WTC11 (cell line): ENCODE data around the gene ESYT3. TPM values are rescaled to one million over a fixed set of nuclear protein-coding genes. Genes with fewer than 3 reads are reported as not detected.

Experiments used
- ATAC-seq: fragments of 200-7000 bp; cut with Tn5 transposase; 2 replicates; pipeline ENCODE4 v1.10.0; 2021; ENCODE audit warnings: mild to moderate bottlenecking, moderate library complexity
- CTCF ChIA-PET: fragments of 300-600 bp; sonication (Branson Sonifier 250); formaldehyde crosslinking; loops from one replicate; lab custom pipeline; 2021; ENCODE audit warnings: antibody characterized with exemption; lab: Charles Lee
- POLR2A ChIA-PET: fragments of 350-600 bp; sonication (Branson Sonifier 250); formaldehyde crosslinking; loops from one replicate; lab custom pipeline; 2021; ENCODE audit warnings: antibody characterized with exemption; lab: Charles Lee
- DNase-seq: peaks from one replicate; pipeline ENCODE4 v3.0.0; 2021; ENCODE audit warnings: low spot score
- H3K27ac Mint-ChIP-seq: 2 replicates; pipeline ENCODE4 v1.8.0; 2021; ENCODE audit warnings: mixed read lengths
- H3K27me3 Mint-ChIP-seq: 2 replicates; pipeline ENCODE4 v1.8.0; 2021; ENCODE audit warnings: low read depth, mild to moderate bottlenecking, moderate library complexity, mixed read lengths
- H3K36me3 Mint-ChIP-seq: 2 replicates; pipeline ENCODE4 v1.8.0; 2021; ENCODE audit warnings: mixed read lengths
- H3K4me1 Mint-ChIP-seq: 2 replicates; pipeline ENCODE4 v1.8.0; 2022; ENCODE audit warnings: mixed read lengths
- H3K4me3 Mint-ChIP-seq: 2 replicates; pipeline ENCODE4 v1.8.0; 2021; ENCODE audit warnings: mild to moderate bottlenecking, moderate library complexity, mixed read lengths
- H3K9me3 Mint-ChIP-seq: 2 replicates; pipeline ENCODE4 v1.8.0; 2021; ENCODE audit warnings: mixed read lengths
- AR ChIP-seq: fragments of 250-450 bp; sonication (Bioruptor Pico); IDR thresholded peaks from 2 replicates; pipeline ENCODE4 v1.9.0; 2021; ENCODE audit warnings: mild to moderate bottlenecking
- ATF1 ChIP-seq: sonication (generic); formaldehyde crosslinking; IDR thresholded peaks from 2 replicates; pipeline ENCODE4 v1.8.1; 2023; ENCODE audit warnings: mild to moderate bottlenecking, moderate library complexity, missing genetic modification reagents
- CBFB ChIP-seq: sonication (generic); formaldehyde crosslinking; IDR thresholded peaks from 2 replicates; pipeline ENCODE4 v1.8.1; 2022; ENCODE audit warnings: mild to moderate bottlenecking, low read depth, missing genetic modification reagents
- E2F5 ChIP-seq: sonication (generic); formaldehyde crosslinking; IDR thresholded peaks from 2 replicates; pipeline ENCODE4 v1.8.1; 2022; ENCODE audit warnings: mild to moderate bottlenecking, moderate library complexity, missing genetic modification reagents
- EMX1 ChIP-seq: fragments of 250-450 bp; sonication (Bioruptor Pico); IDR thresholded peaks from 2 replicates; pipeline ENCODE4 v1.8.0; 2021; ENCODE audit warnings: mild to moderate bottlenecking
- ESRRA ChIP-seq: sonication (generic); formaldehyde crosslinking; IDR thresholded peaks from 2 replicates; pipeline ENCODE4 v1.8.1; 2022; ENCODE audit warnings: mild to moderate bottlenecking, missing genetic modification reagents, borderline replicate concordance
- FOXP1 ChIP-seq: sonication (generic); formaldehyde crosslinking; IDR thresholded peaks from 2 replicates; pipeline ENCODE4 v1.8.0; 2022; ENCODE audit warnings: missing genetic modification reagents, mild to moderate bottlenecking, moderate library complexity, borderline replicate concordance
- GABPB1 ChIP-seq: sonication (generic); formaldehyde crosslinking; IDR thresholded peaks from 2 replicates; pipeline ENCODE4 v1.8.1; 2023; ENCODE audit warnings: mild to moderate bottlenecking, missing genetic modification reagents
- GRHL2 ChIP-seq: fragments of 250-450 bp; sonication (Bioruptor Pico); IDR thresholded peaks from 2 replicates; pipeline ENCODE4 v1.8.0; 2022; ENCODE audit warnings: mild to moderate bottlenecking, moderate library complexity; ENCODE audit not compliant: insufficient replicate concordance, severe bottlenecking
- HMGA2 ChIP-seq: fragments of 250-450 bp; sonication (Bioruptor Pico); IDR thresholded peaks from 2 replicates; pipeline ENCODE4 v1.4.0; 2021; ENCODE audit warnings: mild to moderate bottlenecking, moderate library complexity
- HMGXB4 ChIP-seq: sonication (generic); formaldehyde crosslinking; IDR thresholded peaks from 2 replicates; pipeline ENCODE4 v1.8.1; 2023; ENCODE audit warnings: mild to moderate bottlenecking, moderate library complexity, missing genetic modification reagents
- MAX ChIP-seq: sonication (generic); formaldehyde crosslinking; IDR thresholded peaks from 2 replicates; pipeline ENCODE4 v1.8.0; 2022; ENCODE audit warnings: mild to moderate bottlenecking, missing genetic modification reagents
- NFATC4 ChIP-seq: fragments of 250-450 bp; sonication (Bioruptor Pico); IDR thresholded peaks from 2 replicates; pipeline ENCODE4 v1.9.0; 2021; ENCODE audit warnings: mild to moderate bottlenecking
- NFE2L1 ChIP-seq: sonication (generic); formaldehyde crosslinking; IDR thresholded peaks from 2 replicates; pipeline ENCODE4 v1.8.1; 2023; ENCODE audit warnings: missing genetic modification reagents
- RELA ChIP-seq: sonication (generic); formaldehyde crosslinking; IDR thresholded peaks from 2 replicates; pipeline ENCODE4 v1.8.1; 2022; ENCODE audit warnings: missing genetic modification reagents, mild to moderate bottlenecking, borderline replicate concordance
- RORB ChIP-seq: fragments of 250-450 bp; sonication (Bioruptor Pico); IDR thresholded peaks from 2 replicates; pipeline ENCODE4 v1.9.0; 2021; ENCODE audit warnings: mild to moderate bottlenecking
- SMAD4 ChIP-seq: sonication (generic); formaldehyde crosslinking; IDR thresholded peaks from 2 replicates; pipeline ENCODE4 v1.8.0; 2022; ENCODE audit warnings: mild to moderate bottlenecking, missing genetic modification reagents
- TEAD4 ChIP-seq: sonication (generic); formaldehyde crosslinking; IDR thresholded peaks from 2 replicates; pipeline ENCODE4 v1.8.0; 2022; ENCODE audit warnings: mild to moderate bottlenecking, missing genetic modification reagents
- ZBTB21 ChIP-seq: sonication (generic); formaldehyde crosslinking; IDR thresholded peaks from 2 replicates; pipeline ENCODE4 v1.8.1; 2023; ENCODE audit warnings: mild to moderate bottlenecking, missing genetic modification reagents, borderline replicate concordance
- ZBTB43 ChIP-seq: sonication (generic); formaldehyde crosslinking; IDR thresholded peaks from 2 replicates; pipeline ENCODE4 v1.8.1; 2023; ENCODE audit warnings: mild to moderate bottlenecking, missing genetic modification reagents
- ZNF138 ChIP-seq: sonication (generic); formaldehyde crosslinking; conservative IDR thresholded peaks from 2 replicates; pipeline ENCODE4 v1.8.1; 2022; ENCODE audit warnings: mild to moderate bottlenecking, moderate library complexity, missing genetic modification reagents
- ZNF263 ChIP-seq: sonication (generic); formaldehyde crosslinking; IDR thresholded peaks from 2 replicates; pipeline ENCODE4 v1.8.1; 2022; ENCODE audit warnings: low read depth, mild to moderate bottlenecking, moderate library complexity, missing genetic modification reagents
- ZNF425 ChIP-seq: fragments of 250-450 bp; sonication (Bioruptor Pico); conservative IDR thresholded peaks from 2 replicates; pipeline ENCODE4 v1.9.0; 2021; ENCODE audit warnings: mild to moderate bottlenecking
- total RNA-seq: library from RNA; stranded (reverse); gene quantifications from 3 replicates; pipeline ENCODE4 v1.2.3, GENCODE V29; 2021

ESYT3 gene
- total RNA-seq, 1 experiment from 2014 or later = 6.4 TPM

- POLR2A ChIA-PET = no interaction called here
- CTCF ChIA-PET = interaction anchor here (0.5 to 5.0 kb wide), 3 partner anchors 11 to 119 kb away, joined by 3 to 26 read pairs (median 3); no protein-coding TSS in a partner anchor
- no peak overlapping the region for H3K27ac Mint-ChIP-seq
Observed at GRCh38 chr3:138468451-138468850, 34.0 kb downstream of the ESYT3 start.

GRCh38 chr3:138468886-138469285, 34.5 kb downstream of the ESYT3 start:
- no peak for TF ChIP-seq ZNF138 (CRISPR knock-in tag)
- Mint-ChIP-seq H3K4me3 (no peak overlapping the region), H3K4me1 (peaks cover 6% of the 10 kb centered on the region), H3K36me3 (peaks cover 3% of the 10 kb centered on the region), H3K27me3 (no peaks in the 10 kb centered on the region), H3K9me3 (no peaks in the 10 kb centered on the region), H3K27ac (no peak overlapping the region)
- ChIA-PET POLR2A (no interaction called here), CTCF (interaction anchor here (0.5 to 5.0 kb wide), 2 partner anchors 10 to 79 kb away, joined by 3 to 26 read pairs; no protein-coding TSS in a partner anchor)
- ATAC-seq (no peak), DNase-seq (no peak)

More at GRCh38 chr3:138468451-138468850, 34.0 kb downstream of the ESYT3 start:
- ATAC-seq = no peak
- H3K4me3 Mint-ChIP-seq = no peak overlapping the region
- no peaks in the 10 kb centered on the region for H3K9me3 Mint-ChIP-seq
- H3K27me3 Mint-ChIP-seq = no peaks in the 10 kb centered on the region
- TF ChIP-seq RELA (no peak), E2F5 (CRISPR knock-in tag) (no peak), ZBTB21 (no peak), ESRRA (CRISPR knock-in tag) (no peak), HMGXB4 (CRISPR knock-in tag) (no peak), CBFB (CRISPR knock-in tag) (no peak), TEAD4 (no peak), ZNF138 (CRISPR knock-in tag) (no peak), MAX (CRISPR knock-in tag) (no peak), GRHL2 (CRISPR knock-in tag) (no peak), ZBTB43 (no peak), FOXP1 (CRISPR knock-in tag) (no peak), ZNF263 (no peak), NFE2L1 (CRISPR knock-in tag) (no peak), HMGA2 (CRISPR knock-in tag) (no peak), ATF1 (CRISPR knock-in tag) (no peak), NFATC4 (CRISPR knock-in tag) (no peak), EMX1 (CRISPR knock-in tag) (no peak), SMAD4 (no peak)
- TF ChIP-seq, all 79 proteins: peak for 0
- Mint-ChIP-seq H3K4me1 (peaks cover 6% of the 10 kb centered on the region), H3K36me3 (peaks cover 3% of the 10 kb centered on the region)
- DNase-seq = no peak

GRCh38 chr3:138469874-138470273, 35.5 kb downstream of the ESYT3 start:
- CTCF ChIA-PET = interaction anchor here (0.8 to 5.0 kb wide), 3 partner anchors 9 to 466 kb away, joined by 3 to 26 read pairs (median 4); no protein-coding TSS in a partner anchor
- peaks cover 3% of the 10 kb centered on the region for H3K36me3 Mint-ChIP-seq
- ATAC-seq = no peak
- POLR2A ChIA-PET = no interaction called here
- no peaks in the 10 kb centered on the region for H3K27me3 Mint-ChIP-seq
- H3K27ac Mint-ChIP-seq = no peak overlapping the region
- DNase-seq = no peak
- H3K4me3 Mint-ChIP-seq = no peak overlapping the region
- H3K4me1 Mint-ChIP-seq = peaks cover 6% of the 10 kb centered on the region
- H3K9me3 Mint-ChIP-seq = no peaks in the 10 kb centered on the region
- TF ChIP-seq ESRRA (CRISPR knock-in tag) (no peak), HMGXB4 (CRISPR knock-in tag) (no peak), ZBTB21 (no peak), RORB (CRISPR knock-in tag) (no peak), AR (no peak), GABPB1 (no peak), ZNF425 (CRISPR knock-in tag) (no peak)
